GM19452 (cell line): ENCODE measurements around the gene KPNB1.

Experiments used
- ATAC-seq: cut with Tn5 transposase; IDR thresholded peaks from one replicate; pipeline ENCODE4 v1.9.1; 2021; ENCODE audit not compliant: unreplicated experiment

The KPNB1 gene

GRCh38 chr17:47728214-47728877 lies 78.6 kb downstream of the KPNB1 start:
- no peak for ATAC-seq

GRCh38 chr17:47729476-47729875 lies 79.8 kb downstream of the KPNB1 start:
- ATAC-seq: no peak

- no peak for ATAC-seq
Measured at GRCh38 chr17:47730681-47731080, 81.0 kb downstream of the KPNB1 start.

GRCh38 chr17:47731396-47731795 lies 81.7 kb downstream of the KPNB1 start:
- ATAC-seq: no peak

- no peak for ATAC-seq
Measured at GRCh38 chr17:47732399-47733046, 82.8 kb downstream of the KPNB1 start.

GRCh38 chr17:47733047-47733673 lies 83.4 kb downstream of the KPNB1 start, which contains the start of gene TBX21:
Gene TBX21 (plus strand): TSS chr17:47733236. CDS start chr17:47733455, 219 bp downstream.
- ATAC-seq: peak; percentile 45

GRCh38 chr17:47733674-47734410 lies 84.1 kb downstream of the KPNB1 start:
- no peak for ATAC-seq

- no peak for ATAC-seq
Measured at GRCh38 chr17:47735139-47735464, 85.4 kb downstream of the KPNB1 start.
